SK-N-SH treated with all-trans-retinoic acid at 6 μM for 48 hours (cell line): Measurements from ENCODE around the gene GPR176.

Experiments
- ARNTL ChIP-seq: fragments of 450-650 bp; formaldehyde crosslinking; IDR thresholded peaks from 2 replicates; pipeline ENCODE4 v1.5.0; 2020; ENCODE audit warnings: low read depth, mild to moderate bottlenecking, moderate library complexity, borderline replicate concordance
- ESRRG ChIP-seq: fragments of 250-450 bp; sonication (Bioruptor Pico); IDR thresholded peaks from 2 replicates; pipeline ENCODE4 v1.6.1; 2021; ENCODE audit warnings: mild to moderate bottlenecking

DNA sequence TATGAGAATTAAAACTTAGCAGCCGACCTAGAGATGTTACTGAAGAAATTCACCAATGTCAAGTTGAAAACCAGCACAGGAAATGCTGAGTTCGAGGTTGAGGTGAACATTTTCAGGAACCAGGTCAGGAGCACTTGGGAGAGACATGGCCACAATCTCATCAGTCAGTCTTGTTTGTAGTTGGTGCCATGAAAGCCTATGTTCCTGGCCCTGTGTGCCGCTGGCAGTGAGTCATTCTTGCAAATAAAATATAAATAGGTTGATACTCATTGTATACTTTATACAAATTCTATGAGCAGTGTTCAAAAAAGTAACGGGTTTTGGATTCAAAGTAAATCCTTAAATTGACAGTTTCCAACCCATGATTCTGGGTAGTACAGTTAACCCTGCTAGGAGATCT, 135.9 kb downstream of the GPR176 start:
- TF ChIP-seq ARNTL (CRISPR knock-in tag) (no peak), ESRRG (no peak)
